Measurements from ENCODE around the gene HOXD11. TPM values are rescaled to one million over a fixed set of nuclear protein-coding genes. Genes with fewer than 3 reads are reported as not detected.

The HOXD11 gene
- total RNA-seq, 2 donors from 2014 or later = 0.25 to 1.6 TPM

GRCh38 chr2:176103194-176103593 lies 3.9 kb upstream of the HOXD11 start:
- Histone ChIP-seq H3K27ac (peak overlapping the region; percentile 63), H3K9ac (ENCODE audit: low read depth in 2 of 2, low read length in 2 of 2) (no peak overlapping the region), H3K27me3 (peaks cover 91% of the 10 kb centered on the region), H3K4me1 (peaks cover 3% of the 10 kb centered on the region), H3K9me3 (no peaks in the 10 kb centered on the region), H3K4me3 (no peak overlapping the region), H3K36me3 (no peaks in the 10 kb centered on the region)
- intact Hi-C loops (cut with DNase I) = no loop called here
- TF ChIP-seq CTCF (IDR thresholded peaks at IDR 0.05) = no peak
- no peak for DNase-seq

GRCh38 chr2:176103742-176104315 lies 3.3 kb upstream of the HOXD11 start:
- peak overlapping the region; percentile 26 for H3K4me3 ChIP-seq
- H3K27me3 ChIP-seq = peaks cover 91% of the 10 kb centered on the region

GRCh38 chr2:176104316-176105077 lies 2.6 kb upstream of the HOXD11 start:
- DNase-seq = no peak
- Histone ChIP-seq H3K27ac (peak overlapping the region; percentile 63), H3K27me3 (peaks cover 91% of the 10 kb centered on the region), H3K4me3 (peak overlapping the region; percentile 26), H3K9ac (ENCODE audit: low read depth in 2 of 2, low read length in 2 of 2) (peak overlapping the region; percentile 55 to 79), H3K9me3 (no peaks in the 10 kb centered on the region), H3K4me1 (peaks cover 3% of the 10 kb centered on the region), H3K36me3 (no peaks in the 10 kb centered on the region)
- TF ChIP-seq CTCF (IDR thresholded peaks at IDR 0.05) = no peak
- intact Hi-C loops (cut with DNase I) = no loop called here

More at GRCh38 chr2:176103742-176104315, 3.3 kb upstream of the HOXD11 start:
- intact Hi-C loops (cut with DNase I) = no loop called here
- no peaks in the 10 kb centered on the region for H3K36me3 ChIP-seq
- peaks cover 3% of the 10 kb centered on the region for H3K4me1 ChIP-seq
- TF ChIP-seq CTCF (IDR thresholded peaks at IDR 0.05) = no peak
- H3K9ac ChIP-seq (ENCODE audit: low read depth in 2 of 2, low read length in 2 of 2) = no peak overlapping the region
- DNase-seq = no peak
- no peaks in the 10 kb centered on the region for H3K9me3 ChIP-seq
- peak overlapping the region; percentile 63 for H3K27ac ChIP-seq

- TF ChIP-seq CTCF (IDR thresholded peaks at IDR 0.05) = no peak
- peak overlapping the region; percentile 26 for H3K4me3 ChIP-seq
- intact Hi-C loops (cut with DNase I) = no loop called here
- DNase-seq = no peak
- H3K9me3 ChIP-seq = no peaks in the 10 kb centered on the region
- H3K36me3 ChIP-seq = no peaks in the 10 kb centered on the region
- peaks cover 3% of the 10 kb centered on the region for H3K4me1 ChIP-seq
- H3K27ac ChIP-seq = peak overlapping the region; percentile 63
- H3K27me3 ChIP-seq = peaks cover 91% of the 10 kb centered on the region
- peak overlapping the region; percentile 55 to 79 for H3K9ac ChIP-seq (ENCODE audit: low read depth in 2 of 2, low read length in 2 of 2)
Observed at GRCh38 chr2:176105078-176105729, 1.9 kb upstream of the HOXD11 start.

GRCh38 chr2:176105730-176106580 lies 1.1 kb upstream of the HOXD11 start:
- intact Hi-C loops (cut with DNase I) = no loop called here
- Histone ChIP-seq H3K9me3 (no peaks in the 10 kb centered on the region), H3K27me3 (peaks cover 90% of the 10 kb centered on the region), H3K4me3 (peak overlapping the region; percentile 27), H3K9ac (ENCODE audit: low read depth in 2 of 2, low read length in 2 of 2) (peak overlapping the region; percentile 57 to 79), H3K36me3 (no peaks in the 10 kb centered on the region), H3K4me1 (peaks cover 3% of the 10 kb centered on the region), H3K27ac (peak overlapping the region; percentile 62)
- no peak for DNase-seq
- TF ChIP-seq CTCF (IDR thresholded peaks at IDR 0.05) = no peak

Data from colonic mucosa (tissue), 4 donors.